Measurements from ENCODE around the gene MRPL28. TPM values are rescaled to one million over a fixed set of nuclear protein-coding genes. Genes with fewer than 3 reads are reported as not detected.
"Not testable (repeated sequence)": the region's sequence is repeated elsewhere in the genome, so short reads cannot be mapped to it uniquely, and the experiment has no call there.

The MRPL28 gene
- total RNA-seq, 4 donors from 2014 or later = 40.9 to 66.7 (median 52.7) TPM

DNA sequence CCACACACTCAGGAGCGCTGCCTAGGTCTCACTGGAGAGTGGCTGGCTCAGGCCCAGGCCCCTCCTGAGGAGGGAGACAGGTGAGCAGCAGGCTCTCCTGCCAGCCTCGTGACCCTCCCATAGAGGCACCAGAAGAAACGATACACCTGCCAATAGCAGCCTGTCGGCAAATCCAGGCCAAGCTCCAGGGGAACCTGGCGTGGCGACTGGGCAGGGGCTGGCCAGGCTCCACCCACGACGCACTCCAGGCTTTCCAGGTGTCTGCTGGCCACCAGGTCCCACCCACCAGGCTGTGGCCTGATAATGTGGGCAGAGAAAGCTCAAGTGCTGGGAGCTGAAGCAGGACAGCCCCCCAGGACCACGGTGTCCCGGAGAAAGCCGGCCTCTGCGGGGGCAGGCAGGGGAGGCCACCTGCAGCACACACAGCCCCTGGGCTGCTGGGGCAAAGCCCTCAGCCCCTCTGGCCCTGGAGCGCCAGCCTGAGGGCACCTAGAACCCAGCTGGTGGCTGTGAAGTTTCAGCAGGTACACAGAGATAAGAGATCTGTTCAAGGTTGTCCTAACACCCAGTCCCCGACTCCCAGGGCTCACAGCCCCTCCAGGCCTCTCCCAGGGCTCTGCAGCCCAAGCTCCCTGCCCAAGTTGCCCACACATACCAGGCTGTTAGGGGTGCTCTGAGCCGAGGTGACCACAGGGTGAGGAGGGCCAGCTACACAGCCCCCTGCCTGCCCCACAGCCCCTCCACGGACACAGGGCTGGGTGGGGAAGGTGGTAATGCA, 9.0 kb upstream of the MRPL28 start:
- DNase-seq (ENCODE audit: low spot score in 2 of 2) = no peak
- Histone ChIP-seq H3K4me3 (no peak overlapping the region), H3K27ac (no peak overlapping the region), H3K36me3 (peaks cover 31% of the 10 kb centered on the region), H3K9me3 (no peaks in the 10 kb centered on the region), H3K27me3 (no peaks in the 10 kb centered on the region), H3K4me1 (peaks cover 48% of the 10 kb centered on the region)
- 80% methylated on average over 1 of the region's 16 CpGs for WGBS
- TF ChIP-seq POLR2AphosphoS5 (IDR thresholded peaks at IDR 0.05) = no peak
- TF ChIP-seq, protein P1, sequence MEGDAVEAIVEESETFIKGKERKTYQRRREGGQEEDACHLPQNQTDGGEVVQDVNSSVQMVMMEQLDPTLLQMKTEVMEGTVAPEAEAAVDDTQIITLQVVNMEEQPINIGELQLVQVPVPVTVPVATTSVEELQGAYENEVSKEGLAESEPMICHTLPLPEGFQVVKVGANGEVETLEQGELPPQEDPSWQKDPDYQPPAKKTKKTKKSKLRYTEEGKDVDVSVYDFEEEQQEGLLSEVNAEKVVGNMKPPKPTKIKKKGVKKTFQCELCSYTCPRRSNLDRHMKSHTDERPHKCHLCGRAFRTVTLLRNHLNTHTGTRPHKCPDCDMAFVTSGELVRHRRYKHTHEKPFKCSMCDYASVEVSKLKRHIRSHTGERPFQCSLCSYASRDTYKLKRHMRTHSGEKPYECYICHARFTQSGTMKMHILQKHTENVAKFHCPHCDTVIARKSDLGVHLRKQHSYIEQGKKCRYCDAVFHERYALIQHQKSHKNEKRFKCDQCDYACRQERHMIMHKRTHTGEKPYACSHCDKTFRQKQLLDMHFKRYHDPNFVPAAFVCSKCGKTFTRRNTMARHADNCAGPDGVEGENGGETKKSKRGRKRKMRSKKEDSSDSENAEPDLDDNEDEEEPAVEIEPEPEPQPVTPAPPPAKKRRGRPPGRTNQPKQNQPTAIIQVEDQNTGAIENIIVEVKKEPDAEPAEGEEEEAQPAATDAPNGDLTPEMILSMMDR (IDR thresholded peaks at IDR 0.05) = no peak
- TF ChIP-seq EP300 (IDR thresholded peaks at IDR 0.05) = no peak
- TF ChIP-seq POLR2A (IDR thresholded peaks at IDR 0.05) = no peak

DNA sequence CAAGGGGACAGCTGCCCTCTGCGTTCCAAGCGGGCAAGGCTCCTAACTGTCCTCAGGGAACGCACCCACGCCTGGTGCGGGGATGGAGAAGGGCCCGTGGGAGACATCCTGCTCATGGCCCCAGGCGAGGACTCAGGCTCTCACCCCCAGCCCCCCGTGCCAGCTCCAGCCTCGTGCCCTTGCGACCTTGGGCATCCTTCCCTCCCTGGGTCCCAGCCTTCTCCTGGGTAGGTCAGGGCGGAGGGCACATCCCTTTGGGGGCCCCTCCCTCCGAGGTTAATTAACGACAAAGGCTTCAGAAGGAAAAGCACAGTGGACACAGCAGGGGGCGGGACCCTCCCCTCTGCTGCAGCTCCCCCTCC, 8.5 kb upstream of the MRPL28 start:
- H3K9me3 ChIP-seq = no peaks in the 10 kb centered on the region
- WGBS = 66% methylated on average over 5 of the region's 14 CpGs
- H3K4me3 ChIP-seq = no peak overlapping the region
- H3K36me3 ChIP-seq = peaks cover 36% of the 10 kb centered on the region
- H3K4me1 ChIP-seq = peaks cover 43% of the 10 kb centered on the region
- TF ChIP-seq EP300 (IDR thresholded peaks at IDR 0.05) (no peak), POLR2AphosphoS5 (IDR thresholded peaks at IDR 0.05) (no peak), POLR2A (IDR thresholded peaks at IDR 0.05) (no peak)
- TF ChIP-seq, protein P1 (IDR thresholded peaks at IDR 0.05) = no peak
- no peak overlapping the region for H3K27ac ChIP-seq
- no peaks in the 10 kb centered on the region for H3K27me3 ChIP-seq
- DNase-seq (ENCODE audit: low spot score in 2 of 2) = peak in 1 of 2 donors; percentile 66

DNA sequence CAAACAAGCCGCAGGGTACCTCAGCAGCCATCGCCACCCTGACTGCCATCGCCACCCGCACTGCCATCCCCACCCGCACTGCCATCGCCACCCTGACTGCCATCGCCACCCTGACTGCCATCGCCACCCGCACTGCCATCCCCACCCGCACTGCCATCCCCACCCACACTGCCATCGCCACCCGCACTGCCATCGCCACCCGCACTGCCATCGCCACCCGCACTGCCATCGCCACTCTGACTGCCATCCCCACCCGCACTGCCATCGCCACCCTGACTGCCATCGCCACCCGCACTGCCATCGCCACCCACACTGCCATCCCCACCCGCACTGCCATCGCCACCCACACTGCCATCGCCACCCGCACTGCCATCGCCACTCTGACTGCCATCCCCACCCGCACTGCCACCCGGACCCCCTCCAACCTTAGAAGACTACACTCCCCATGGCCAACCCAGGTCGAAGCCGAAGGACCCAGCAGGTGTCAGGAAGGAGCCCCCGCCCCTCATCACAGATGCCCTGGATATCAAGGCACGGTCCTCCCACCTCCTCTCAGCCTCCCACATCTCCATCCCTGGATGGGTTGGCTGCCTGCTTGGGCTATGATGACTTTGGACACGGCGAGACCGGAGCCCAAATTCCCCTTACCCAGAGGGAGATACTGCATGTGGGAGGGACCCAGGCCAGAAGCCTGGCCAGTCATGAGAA, 7.9 kb upstream of the MRPL28 start:
- not testable (repeated sequence) for H3K9me3 ChIP-seq, H3K27ac ChIP-seq, H3K4me3 ChIP-seq, H3K27me3 ChIP-seq
- H3K4me1 ChIP-seq = peaks cover 38% of the 10 kb centered on the region
- H3K36me3 ChIP-seq = peaks cover 42% of the 10 kb centered on the region
- DNase-seq (ENCODE audit: low spot score in 2 of 2) = peak in 1 of 2 donors; percentile 58
- WGBS = 92% methylated on average over 32 of the region's 36 CpGs

DNA sequence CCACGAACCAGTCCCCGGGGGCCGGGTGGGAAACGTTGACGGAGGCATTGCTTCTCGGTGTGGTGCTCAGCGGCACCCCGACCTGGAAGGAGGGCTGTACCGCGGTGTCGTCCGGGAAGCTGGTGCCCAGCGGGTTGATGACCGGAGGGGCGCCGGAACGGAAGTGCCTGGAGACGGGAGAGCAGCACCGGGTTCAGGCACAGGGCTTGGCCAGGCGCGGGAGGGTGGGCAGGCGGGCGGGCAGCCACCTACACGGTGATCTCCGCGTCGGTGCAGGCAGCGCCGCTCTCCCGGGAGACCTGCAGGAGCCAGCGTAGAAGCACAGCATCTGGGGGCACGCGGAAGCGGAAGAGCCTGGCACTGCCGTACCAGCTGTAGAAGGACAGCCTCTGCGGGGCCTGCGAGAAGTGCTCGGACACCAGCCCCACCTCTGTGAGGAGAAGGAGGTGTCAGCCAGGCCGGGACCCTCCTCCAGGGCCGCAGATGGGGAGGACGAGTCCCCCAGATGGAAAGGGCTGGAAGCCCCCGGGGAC, 7.1 kb upstream of the MRPL28 start:
- 90% methylated on average over 27 of the region's 42 CpGs for WGBS
- H3K27ac ChIP-seq = no peak overlapping the region
- H3K4me3 ChIP-seq = no peak overlapping the region
- TF ChIP-seq, protein P1 (IDR thresholded peaks at IDR 0.05) = no peak
- no peak for TF ChIP-seq EP300 (IDR thresholded peaks at IDR 0.05)
- no peak for TF ChIP-seq POLR2A (IDR thresholded peaks at IDR 0.05)
- no peak for TF ChIP-seq POLR2AphosphoS5 (IDR thresholded peaks at IDR 0.05)
- peaks cover 48% of the 10 kb centered on the region for H3K36me3 ChIP-seq
- no peaks in the 10 kb centered on the region for H3K9me3 ChIP-seq
- no peaks in the 10 kb centered on the region for H3K27me3 ChIP-seq
- peaks cover 30% of the 10 kb centered on the region for H3K4me1 ChIP-seq
- DNase-seq (ENCODE audit: low spot score in 2 of 2) = no peak

DNA sequence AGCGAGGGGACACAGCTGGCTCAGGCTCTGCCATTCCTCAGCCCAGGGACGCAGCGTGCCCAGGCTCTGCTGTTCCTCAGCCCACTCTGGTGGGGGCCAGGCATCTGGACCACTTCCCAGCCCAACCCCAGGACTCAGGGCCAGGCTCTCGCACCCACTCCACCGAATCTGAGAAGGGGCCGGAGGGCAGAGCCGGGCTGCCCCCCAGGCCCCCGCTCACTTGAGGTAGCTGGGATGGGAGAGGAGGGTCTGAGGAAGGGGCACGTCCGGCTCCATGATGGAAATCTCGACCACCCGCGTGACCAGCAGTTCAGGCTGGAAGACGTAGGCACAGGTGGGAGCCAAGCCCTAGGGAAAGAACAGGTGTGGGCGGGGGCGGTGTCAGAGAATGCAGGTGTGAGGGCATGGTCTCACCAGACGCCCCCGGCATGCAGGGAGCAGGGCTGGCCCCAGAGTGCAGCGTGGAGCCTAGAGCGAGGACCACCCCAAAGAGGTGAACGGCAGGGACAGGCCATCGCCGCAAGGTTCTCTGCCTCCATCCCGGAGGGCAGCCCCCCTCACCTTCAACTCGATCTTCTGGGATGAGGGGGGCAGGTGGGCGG, 6.6 kb upstream of the MRPL28 start:
- DNase-seq (ENCODE audit: low spot score in 2 of 2) = no peak
- Histone ChIP-seq H3K4me3 (no peak overlapping the region), H3K27ac (no peak overlapping the region), H3K27me3 (no peaks in the 10 kb centered on the region), H3K4me1 (peaks cover 26% of the 10 kb centered on the region), H3K9me3 (no peaks in the 10 kb centered on the region), H3K36me3 (peaks cover 54% of the 10 kb centered on the region)
- WGBS = 89% methylated on average over 17 of the region's 26 CpGs
- TF ChIP-seq POLR2AphosphoS5 (IDR thresholded peaks at IDR 0.05) (no peak), EP300 (IDR thresholded peaks at IDR 0.05) (no peak)
